GM19455 (cell line): Measurements from ENCODE around the gene KCNJ16.

ENCODE experiments used
- ATAC-seq: cut with Tn5 transposase; IDR thresholded peaks from one replicate; pipeline ENCODE4 v1.9.1; 2021; ENCODE audit not compliant: unreplicated experiment

KCNJ16 gene

DNA sequence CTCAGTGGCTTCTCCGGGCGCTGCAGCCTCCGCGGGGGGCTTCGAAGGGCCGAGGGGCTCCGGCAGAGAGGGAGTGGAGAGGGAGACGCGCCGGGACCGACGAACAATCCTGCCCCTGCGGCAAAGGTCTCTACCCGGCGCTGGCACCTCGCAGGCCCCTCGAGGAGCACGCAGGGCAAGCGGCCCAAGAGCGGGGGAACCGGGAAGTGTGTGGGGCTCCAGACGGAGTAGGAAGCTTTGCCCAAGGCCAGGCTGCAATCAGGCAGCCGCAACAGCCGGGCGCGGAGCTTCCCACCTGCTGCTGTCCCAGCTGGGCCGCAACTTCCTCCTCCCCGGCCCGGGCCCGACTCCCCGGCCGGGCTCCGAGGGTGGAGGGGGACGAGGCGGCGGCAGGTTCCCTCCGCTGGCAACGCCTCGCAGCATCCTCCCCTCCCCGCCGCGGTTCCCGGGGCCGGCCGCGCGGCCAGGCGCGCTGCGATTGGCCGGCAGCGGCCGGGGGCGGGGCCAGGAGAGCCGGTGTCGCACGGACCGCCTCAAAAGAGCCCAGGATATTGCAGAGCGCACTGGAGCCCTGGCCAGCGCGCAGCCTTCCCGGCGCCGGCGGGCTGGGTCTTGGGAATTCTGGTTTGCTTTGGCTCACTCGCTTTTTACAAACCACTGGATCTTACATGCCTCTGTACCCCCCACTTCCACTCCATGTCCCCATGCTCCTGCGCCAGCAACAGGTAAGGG lies 94.1 kb downstream of the KCNJ16 start, which contains the start of gene KCNJ2:
KCNJ2 (plus strand) TSS at position 556 of the 732 bp plus-strand sequence. CDS start 5,508 bp downstream, outside the sequence.
- peak; percentile 96 for ATAC-seq

DNA sequence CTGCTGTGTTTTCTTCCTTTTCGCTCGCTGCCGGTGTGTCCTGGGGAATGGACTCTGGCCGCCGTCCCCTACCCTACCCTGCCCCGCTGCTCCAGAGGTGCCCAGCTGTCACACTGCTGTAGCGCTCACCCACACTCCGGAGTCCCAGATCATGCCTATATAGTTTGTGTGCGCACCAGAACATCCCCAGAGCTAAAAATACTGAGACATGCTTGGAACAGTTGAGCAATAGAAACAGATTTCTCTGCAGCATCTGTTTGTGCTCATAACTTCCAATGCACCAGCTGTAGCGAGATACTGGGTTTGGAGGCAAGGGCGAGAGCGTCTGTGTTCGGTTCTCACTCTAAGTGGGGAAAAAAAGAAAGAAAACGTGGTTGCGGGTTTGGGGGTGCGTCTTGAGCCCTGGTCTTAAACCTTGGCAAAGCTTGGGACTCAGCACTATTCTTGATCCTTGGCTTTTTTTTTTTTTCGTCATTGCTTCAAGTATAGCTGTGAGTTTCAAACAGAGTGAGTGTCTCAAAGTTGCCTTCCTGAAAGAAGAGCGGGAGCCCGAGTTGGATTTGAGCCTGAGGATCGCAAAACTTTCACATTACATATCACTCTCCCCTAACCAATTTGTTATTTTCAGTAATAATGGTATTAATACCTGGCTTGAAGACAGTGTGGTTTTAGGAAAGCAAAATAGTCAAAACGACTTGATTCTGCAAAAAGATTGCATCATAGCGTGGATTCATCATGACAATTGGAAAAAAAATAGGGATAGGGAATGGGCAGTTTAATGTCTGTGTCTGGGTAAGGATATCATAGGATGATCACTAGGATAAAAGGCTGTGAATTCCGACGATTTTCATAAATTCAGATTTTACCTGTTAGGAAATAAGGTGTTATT lies 94.9 kb downstream of the KCNJ16 start:
- no peak for ATAC-seq

DNA sequence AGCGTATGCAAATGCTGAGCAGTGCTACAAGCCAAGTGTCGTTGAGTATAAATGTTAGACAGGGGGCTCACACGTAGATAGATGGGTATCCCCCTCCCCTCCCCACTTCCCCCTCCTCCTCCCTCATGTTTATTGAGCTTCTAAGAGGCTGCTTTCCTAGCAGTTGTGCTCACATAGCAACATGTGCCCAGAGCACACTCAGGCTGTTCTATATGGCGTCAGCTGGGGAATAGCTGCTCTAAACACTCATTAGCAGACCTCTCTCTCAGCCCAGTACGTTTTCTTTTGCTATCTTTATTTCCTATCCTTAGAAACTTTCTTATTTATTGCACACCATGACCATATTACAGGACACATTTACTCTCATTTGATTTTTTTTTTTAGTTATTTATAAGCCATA lies 96.1 kb downstream of the KCNJ16 start:
- no peak for ATAC-seq

- no peak for ATAC-seq
Observed at GRCh38 chr17:70172449-70172848, 97.4 kb downstream of the KCNJ16 start.

GRCh38 chr17:70172923-70173322 lies 97.9 kb downstream of the KCNJ16 start:
- ATAC-seq, result no peak

DNA sequence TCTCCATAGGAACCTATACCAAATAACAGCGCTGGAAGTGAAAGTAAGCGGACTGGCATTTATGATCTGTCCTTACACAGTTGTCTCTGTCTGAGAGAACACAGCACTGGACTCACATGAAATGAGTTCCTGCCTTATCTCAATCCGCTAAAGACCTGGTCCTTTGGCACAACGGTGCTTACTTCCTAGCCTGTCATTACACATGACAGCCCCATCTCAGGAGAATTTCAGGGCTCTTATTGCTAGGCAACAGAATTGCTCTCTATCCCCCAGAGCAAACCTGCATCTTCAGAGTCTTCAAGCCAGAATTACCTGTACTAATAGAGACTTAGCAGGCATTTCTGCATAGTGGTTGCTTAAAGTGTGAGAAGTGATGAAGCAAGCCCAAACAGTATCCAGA lies 98.7 kb downstream of the KCNJ16 start:
- no peak for ATAC-seq

DNA sequence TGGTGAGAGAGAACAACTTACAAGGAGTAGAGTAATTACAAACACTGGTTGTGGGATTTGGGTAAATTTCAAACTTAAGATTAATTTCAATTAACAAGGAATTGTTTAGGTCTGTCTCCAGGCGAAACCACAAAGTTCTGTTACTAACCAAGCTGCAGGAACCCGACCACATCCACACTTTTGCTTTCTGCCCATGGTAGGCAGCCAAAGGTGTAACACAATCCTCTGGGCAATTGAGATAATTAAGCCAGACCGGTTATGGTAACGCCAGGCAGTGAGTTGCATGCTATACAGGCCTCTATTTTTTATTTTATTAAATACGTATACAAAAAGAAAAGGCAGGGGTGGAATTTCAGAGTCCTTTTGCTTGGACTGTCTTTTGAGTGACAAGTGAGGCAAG lies 106.4 kb downstream of the KCNJ16 start:
- ATAC-seq, result no peak

GRCh38 chr17:70181866-70182265 lies 106.8 kb downstream of the KCNJ16 start:
- no peak for ATAC-seq

- ATAC-seq, result no peak
Observed at GRCh38 chr17:70183508-70183907, 108.5 kb downstream of the KCNJ16 start.

- ATAC-seq, result no peak
Observed at GRCh38 chr17:70184207-70184606, 109.2 kb downstream of the KCNJ16 start.

DNA sequence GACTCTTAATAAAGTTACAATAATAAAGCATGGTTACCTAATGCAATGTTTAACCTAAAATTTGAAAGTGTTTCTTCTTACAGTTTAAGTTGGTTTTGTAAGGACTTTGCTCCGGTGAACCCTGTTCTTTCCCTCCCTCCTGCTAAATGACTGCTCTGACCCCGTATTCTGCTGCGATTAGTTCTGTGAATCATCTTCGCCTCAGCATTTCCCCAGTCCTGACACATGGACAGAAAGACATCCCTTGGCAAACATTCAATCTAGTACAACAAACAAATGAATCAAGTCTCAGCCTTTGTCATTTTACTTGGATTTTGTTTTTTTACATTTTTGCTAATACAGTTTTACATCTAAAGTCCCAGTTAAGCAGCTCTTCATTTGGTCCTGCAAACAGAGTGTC lies 109.7 kb downstream of the KCNJ16 start:
- ATAC-seq, result no peak
